GM18526 (cell line): ENCODE measurements around the gene MYO7A.

Experiments used
- POLR2A ChIP-seq: IDR thresholded peaks from 3 replicates; pipeline ENCODE4 v1.6.1; 2011; ENCODE audit not compliant: insufficient read length; ENCODE audit errors: extremely low read depth

Gene MYO7A

DNA sequence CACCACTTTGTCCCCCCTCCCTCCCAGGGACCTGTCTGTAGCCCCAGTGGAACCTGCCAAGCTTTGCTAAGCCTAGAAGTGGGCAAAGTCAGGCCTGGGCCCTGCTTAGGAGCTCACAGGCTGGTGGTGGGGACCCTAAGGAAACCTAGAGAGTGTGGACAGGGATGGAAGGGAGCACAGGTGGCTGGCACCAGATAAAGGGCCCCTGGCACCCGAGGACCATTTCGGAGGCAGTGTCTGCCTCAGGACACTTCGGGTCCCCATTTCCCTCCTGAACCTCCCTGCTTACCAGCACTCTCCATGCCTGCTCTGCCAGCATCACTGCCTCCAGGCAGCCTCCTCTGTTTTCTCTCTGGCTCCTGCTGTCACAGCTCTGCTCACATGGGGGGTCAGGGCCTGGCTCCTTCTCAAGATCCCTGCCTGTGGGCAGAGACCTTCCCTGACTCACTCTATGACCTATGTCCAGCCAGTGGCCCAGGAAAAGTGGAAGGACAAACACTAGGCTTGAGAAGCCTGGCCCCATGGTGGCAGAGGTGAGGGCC, 39.0 kb upstream of the MYO7A start:
- no peak for TF ChIP-seq POLR2A

GRCh38 chr11:77090046-77090372, 38.0 kb upstream of the MYO7A start:
- no peak for TF ChIP-seq POLR2A

- TF ChIP-seq POLR2A: no peak
Observed at GRCh38 chr11:77090373-77091111, 37.5 kb upstream of the MYO7A start.

GRCh38 chr11:77091146-77091940, 36.7 kb upstream of the MYO7A start:
- no peak for TF ChIP-seq POLR2A

DNA sequence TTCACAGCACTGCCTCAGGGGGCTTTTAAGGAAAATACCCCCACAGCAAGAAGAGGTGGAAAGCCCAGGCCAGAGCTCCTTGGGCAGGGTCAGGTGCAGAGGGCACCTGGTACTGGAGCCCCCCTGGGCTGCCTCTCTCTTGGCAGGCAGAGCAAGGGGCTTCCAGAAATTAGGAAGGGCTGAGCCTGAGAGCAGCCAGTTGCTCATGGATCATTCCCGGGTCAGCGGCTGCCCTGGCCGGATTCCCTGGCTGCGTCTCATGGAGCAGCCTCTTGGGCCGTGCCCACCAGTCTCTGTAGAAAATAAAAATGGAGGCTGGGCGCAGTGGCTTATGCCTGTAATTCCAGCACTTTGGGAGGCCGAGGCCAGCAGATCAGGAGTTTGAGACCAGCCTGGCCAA, 35.7 kb upstream of the MYO7A start:
- no peak for TF ChIP-seq POLR2A

DNA sequence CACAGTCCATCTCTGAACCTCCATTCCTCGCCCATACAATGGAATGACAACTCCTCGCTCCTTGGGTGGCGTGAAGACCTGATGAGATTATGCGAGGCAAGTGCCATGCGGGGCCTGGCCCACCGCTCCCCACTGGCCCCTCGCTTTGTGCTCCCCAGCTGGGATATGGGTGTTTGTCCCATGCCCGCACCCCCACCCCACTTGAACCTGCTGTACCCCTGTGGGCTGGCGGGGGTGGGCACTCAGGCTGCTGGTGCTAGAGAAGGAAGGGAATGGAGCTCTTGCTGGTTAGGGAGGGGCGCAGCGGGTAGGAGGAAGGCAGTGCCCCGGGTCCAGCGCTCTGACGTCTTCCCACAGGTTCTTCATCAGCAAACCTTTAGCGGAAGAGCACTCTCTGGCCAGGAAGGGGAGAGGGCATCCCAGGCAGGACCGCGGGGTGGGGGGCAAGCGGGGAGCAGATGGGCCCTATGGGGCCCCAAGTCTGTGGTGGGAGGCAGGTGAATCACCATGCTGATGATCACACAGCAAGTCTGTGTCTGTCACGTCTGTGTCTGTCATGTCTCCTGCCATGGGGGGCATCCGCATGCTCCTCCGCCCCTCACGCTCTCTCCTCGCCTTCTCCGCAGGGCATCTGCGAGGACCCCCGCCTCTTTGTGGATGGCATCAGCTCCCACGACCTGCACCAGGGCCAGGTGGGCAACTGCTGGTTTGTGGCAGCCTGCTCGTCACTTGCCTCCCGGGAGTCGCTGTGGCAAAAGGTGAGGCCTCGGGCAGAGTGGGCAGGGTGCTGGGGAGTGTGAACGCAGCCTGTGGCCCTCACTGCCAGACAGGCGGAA, 34.8 kb upstream of the MYO7A start:
- no peak for TF ChIP-seq POLR2A

DNA sequence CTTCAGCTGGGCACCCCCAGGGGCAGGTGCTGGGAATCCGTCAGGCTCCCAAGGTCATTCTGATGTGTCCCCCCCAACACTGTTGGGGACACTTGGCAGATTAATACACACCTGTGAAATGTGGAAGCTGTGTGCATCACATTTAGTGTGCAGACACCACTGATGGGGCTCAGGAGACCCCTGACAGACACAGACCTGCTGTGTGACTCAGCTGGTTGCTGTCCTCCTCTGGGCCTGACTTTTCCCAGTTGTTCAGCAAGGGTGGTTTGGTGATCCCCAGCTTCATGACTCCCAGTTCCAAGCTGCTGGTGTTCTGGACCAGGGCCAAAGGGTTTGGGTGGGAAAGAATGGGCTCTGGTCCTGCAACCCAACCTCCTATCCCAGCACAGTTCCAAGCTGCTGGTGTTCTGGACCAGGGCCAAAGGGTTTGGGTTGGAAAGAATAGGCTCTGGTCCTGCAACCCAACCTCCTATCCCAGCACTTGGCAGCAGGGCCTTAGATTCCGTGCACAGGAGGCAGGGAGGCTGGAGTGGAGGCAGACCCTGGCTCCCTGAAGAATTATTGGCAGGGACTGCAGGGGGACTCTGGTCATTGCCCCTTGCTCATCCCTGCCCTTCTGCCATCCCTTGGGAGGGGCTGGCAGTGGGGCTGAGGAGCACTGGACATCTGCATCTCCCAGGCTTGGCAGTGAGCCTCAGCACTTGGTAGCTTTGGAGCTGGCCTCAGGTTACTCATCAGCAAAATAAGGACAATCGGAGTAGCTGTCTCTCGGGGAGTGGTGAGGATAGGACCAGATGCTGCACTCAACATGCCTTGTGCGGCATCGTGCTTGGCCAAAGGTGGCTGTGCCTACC, 33.8 kb upstream of the MYO7A start:
- TF ChIP-seq POLR2A: no peak

DNA sequence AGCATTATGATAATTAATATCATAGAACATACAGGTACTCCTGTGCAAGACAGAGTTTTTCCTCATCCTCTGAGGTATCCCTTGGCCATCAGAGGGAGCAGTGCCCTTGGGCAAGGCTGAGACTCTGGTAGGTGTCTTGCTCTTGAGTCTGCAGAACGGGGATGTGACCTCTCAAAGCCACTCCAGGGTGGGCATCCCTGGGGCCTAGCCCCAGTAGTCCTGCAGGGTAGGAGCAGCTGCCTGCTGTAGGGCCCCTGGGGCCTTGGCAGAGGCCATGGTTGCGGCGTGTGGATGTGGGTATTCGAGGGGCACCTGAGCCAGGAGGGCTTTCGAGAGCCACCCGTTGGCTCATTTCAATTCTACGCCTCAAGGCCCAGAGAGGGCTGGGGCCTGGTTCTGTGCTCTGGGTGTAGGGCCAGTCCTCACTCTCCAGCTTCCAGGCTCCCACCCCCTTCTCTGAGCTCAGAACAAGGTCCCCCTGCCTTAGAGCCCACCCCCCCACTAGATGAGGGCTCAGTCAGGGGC, 33.1 kb upstream of the MYO7A start:
- TF ChIP-seq POLR2A: no peak

DNA sequence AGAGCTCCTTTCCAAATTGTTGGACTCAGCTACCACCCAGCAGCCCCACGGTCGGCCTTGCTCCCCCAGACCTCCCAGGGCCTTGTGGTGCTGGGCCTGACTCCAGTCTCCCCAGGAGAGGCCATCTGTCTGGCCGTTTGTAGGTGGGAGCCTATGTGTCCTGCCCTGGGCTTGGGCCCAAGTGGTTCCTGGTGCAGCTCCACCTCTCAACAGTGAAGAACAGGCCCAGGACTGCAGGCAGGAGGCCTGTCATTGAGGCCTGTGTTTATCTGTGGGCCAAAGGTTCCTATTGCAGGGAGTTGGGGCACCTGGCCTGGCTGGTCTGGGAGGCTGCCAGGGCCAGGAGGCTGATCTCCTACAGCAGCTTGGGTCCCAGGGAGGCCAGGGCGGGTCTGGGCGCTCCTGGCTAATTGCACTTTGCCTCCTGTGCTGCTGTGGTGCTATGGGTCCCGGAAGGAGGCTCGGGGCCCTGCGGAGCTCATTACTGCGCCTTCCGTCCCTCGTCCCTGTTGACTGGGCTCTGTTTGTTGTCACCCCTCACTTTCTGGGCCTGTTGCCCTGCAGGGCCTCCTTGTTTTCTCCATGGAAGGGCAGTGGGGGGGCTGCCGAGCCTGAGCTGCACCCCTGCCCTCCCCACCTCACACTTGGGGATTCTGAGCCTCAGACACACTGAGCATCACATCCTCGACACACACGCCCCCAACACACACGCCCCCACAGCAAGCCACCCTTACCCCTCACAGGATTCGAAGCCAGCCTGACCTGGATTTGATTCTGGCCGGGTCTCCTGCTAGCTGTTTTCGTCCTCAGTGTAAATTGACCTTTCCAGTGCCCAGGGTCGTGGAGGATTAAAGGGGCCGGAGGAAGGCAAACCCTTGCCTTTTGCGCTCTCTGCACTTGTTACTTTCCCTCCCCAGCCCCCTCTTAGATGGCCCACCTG, 32.2 kb upstream of the MYO7A start:
- no peak for TF ChIP-seq POLR2A

- no peak for TF ChIP-seq POLR2A
Observed at GRCh38 chr11:77096591-77097019, 31.4 kb upstream of the MYO7A start.

DNA sequence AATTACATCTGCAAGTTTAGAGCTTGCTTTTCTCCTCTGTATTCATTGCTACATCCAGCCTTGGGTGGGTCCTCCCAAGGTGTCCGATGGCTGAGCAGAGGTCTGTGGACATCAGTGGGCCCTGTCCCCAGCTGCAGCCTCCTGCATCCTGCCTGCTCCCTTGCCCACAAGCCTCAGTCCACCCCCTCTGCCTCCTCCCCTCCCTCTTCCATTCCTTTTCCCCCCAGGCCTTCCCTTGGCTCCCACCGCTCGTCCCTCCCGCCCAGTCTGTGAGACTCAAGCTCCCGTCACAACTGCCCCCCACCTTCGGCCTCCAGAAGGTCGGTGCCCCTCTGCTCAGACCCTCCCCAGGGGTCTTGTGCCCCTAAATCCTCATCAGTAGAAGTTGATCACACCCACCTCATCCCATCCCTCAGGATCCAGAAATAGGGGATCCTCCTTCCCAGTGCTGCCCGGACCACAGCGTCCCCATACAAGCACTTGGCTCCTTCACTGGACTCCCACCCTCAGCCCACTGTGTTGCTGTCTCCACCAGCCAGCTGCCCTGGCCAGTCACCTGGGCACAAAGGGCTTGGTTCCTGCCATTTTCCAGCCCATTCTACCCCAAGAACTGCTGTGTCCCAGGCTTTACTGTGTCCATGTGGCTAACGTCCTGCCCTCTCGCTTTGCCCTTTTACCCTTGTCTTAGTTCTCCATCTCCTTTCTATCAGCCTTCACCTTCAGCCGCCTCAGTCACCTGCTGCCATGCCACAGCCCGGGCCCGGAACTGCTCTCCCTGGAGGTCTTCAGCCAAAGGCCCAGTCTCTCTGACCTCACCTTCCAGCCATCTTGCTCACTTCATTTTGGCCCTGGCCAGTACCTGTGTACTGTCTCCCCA, 27.6 kb upstream of the MYO7A start:
- no peak for TF ChIP-seq POLR2A

GRCh38 chr11:77101043-77101537, 27.0 kb upstream of the MYO7A start:
- no peak for TF ChIP-seq POLR2A
